NCI-H2171 treated with DMSO at 0.1 percent for 48 hours (cell line): Measurements from ENCODE around the gene SLTM.
"Not testable (repeated sequence)": the region's sequence is repeated elsewhere in the genome, so short reads cannot be mapped to it uniquely, and the experiment has no call there.

Experiments
- DNase-seq: peaks from one replicate; lab custom pipeline; 2025; lab: John Stamatoyannopoulos, UW

SLTM gene

GRCh38 chr15:58933281-58934113, at the start of gene SLTM:
Gene SLTM (minus strand): TSS chr15:58933679. CDS start chr15:58933565, 114 bp downstream.
- DNase-seq: peak; percentile 95

GRCh38 chr15:58983261-58983660, 49.8 kb upstream of the SLTM start:
- DNase-seq: no peak

GRCh38 chr15:58981808-58982475, 48.5 kb upstream of the SLTM start:
- no peak for DNase-seq

GRCh38 chr15:58980351-58980939, 47.0 kb upstream of the SLTM start:
- peak; percentile 56 for DNase-seq

- no peak for DNase-seq
Measured at GRCh38 chr15:58977887-58978286, 44.4 kb upstream of the SLTM start.

- DNase-seq: no peak
Measured at GRCh38 chr15:58967479-58967878, 34.0 kb upstream of the SLTM start.

GRCh38 chr15:58966698-58967097, 33.2 kb upstream of the SLTM start:
- no peak for DNase-seq

- DNase-seq: no peak
Measured at GRCh38 chr15:58962662-58963565, 29.4 kb upstream of the SLTM start.

- DNase-seq: no peak
Measured at GRCh38 chr15:58962136-58962535, 28.7 kb upstream of the SLTM start.

- no peak for DNase-seq
Measured at GRCh38 chr15:58958811-58959210, 25.3 kb upstream of the SLTM start.

GRCh38 chr15:58957101-58957973, 23.9 kb upstream of the SLTM start:
- DNase-seq: peak; percentile 69

GRCh38 chr15:58952751-58953150, 19.3 kb upstream of the SLTM start:
- no peak for DNase-seq

- no peak for DNase-seq
Measured at GRCh38 chr15:58951388-58952007, 18.0 kb upstream of the SLTM start.

- DNase-seq: no peak
Measured at GRCh38 chr15:58947179-58947578, 13.7 kb upstream of the SLTM start.

GRCh38 chr15:58934974-58935373, 1.5 kb upstream of the SLTM start:
- not testable (repeated sequence) for DNase-seq

- DNase-seq: no peak
Measured at GRCh38 chr15:58934521-58934920, 1.0 kb upstream of the SLTM start.

GRCh38 chr15:58934114-58934447, 602 bp upstream of the SLTM start:
- no peak for DNase-seq

- peak; percentile 55 for DNase-seq
Measured at GRCh38 chr15:58932710-58933280, 684 bp downstream of the SLTM start.

GRCh38 chr15:58931987-58932588, 1.4 kb downstream of the SLTM start:
- no peak for DNase-seq

GRCh38 chr15:58929891-58930416, 3.5 kb downstream of the SLTM start:
- DNase-seq: no peak
